Fibroblast of pulmonary artery (primary cell): ENCODE results near the gene LIN37.
"Not testable (repeated sequence)": the region's sequence is repeated elsewhere in the genome, so short reads cannot be mapped to it uniquely, and the experiment has no call there.

Source experiments
- DNase-seq: peaks from one replicate; pipeline ENCODE4 v3.0.0-alpha.2; 2010; ENCODE audit warnings: low read depth
- H3K4me3 ChIP-seq: replicated peaks from 2 replicates; pipeline ENCODE4 v1.5.1; 2011; ENCODE audit warnings: low read depth, mild to moderate bottlenecking, control low read depth, low read length, moderate library complexity
- TF ChIP-seq, protein P1 (sequence below): IDR thresholded peaks from 2 replicates; pipeline ENCODE4 v1.5.1; 2011; ENCODE audit warnings: mild to moderate bottlenecking, control low read depth, low read length, inconsistent platforms; ENCODE audit errors: missing control alignments

The LIN37 gene

DNA sequence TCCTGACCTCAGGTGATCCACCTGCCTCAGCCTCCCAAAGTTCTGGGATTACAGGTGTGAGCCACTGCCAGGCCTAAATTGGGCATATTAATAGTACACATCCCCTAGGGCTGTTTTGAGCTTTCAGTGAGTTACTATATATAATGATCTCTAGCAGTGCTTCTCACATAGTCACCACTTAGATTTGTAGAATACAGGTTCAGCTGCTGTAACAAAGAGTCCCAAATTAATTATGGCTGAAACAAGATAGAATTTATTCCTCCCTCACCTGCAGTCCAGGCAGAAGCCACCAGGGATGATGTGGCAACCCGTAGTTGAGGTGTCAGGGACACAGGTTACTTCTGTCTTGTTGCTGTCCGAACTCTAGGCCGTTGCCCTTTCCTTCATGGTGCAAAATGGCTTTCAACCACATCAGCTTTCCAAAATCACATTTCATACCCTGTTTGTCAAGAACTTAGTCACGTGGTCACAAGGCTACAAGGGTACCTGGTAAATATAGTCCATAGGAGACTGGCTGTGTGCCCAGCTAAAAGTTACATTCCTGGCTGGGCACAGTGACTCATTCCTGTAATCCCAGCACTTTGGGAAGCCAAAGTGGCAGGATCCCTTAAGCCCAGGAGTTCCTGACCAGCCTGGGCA is 12.5 kb downstream of the LIN37 start:
- no peak for DNase-seq
- no peak overlapping the region for H3K4me3 ChIP-seq
- TF ChIP-seq, protein P1, sequence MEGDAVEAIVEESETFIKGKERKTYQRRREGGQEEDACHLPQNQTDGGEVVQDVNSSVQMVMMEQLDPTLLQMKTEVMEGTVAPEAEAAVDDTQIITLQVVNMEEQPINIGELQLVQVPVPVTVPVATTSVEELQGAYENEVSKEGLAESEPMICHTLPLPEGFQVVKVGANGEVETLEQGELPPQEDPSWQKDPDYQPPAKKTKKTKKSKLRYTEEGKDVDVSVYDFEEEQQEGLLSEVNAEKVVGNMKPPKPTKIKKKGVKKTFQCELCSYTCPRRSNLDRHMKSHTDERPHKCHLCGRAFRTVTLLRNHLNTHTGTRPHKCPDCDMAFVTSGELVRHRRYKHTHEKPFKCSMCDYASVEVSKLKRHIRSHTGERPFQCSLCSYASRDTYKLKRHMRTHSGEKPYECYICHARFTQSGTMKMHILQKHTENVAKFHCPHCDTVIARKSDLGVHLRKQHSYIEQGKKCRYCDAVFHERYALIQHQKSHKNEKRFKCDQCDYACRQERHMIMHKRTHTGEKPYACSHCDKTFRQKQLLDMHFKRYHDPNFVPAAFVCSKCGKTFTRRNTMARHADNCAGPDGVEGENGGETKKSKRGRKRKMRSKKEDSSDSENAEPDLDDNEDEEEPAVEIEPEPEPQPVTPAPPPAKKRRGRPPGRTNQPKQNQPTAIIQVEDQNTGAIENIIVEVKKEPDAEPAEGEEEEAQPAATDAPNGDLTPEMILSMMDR: no peak

DNA sequence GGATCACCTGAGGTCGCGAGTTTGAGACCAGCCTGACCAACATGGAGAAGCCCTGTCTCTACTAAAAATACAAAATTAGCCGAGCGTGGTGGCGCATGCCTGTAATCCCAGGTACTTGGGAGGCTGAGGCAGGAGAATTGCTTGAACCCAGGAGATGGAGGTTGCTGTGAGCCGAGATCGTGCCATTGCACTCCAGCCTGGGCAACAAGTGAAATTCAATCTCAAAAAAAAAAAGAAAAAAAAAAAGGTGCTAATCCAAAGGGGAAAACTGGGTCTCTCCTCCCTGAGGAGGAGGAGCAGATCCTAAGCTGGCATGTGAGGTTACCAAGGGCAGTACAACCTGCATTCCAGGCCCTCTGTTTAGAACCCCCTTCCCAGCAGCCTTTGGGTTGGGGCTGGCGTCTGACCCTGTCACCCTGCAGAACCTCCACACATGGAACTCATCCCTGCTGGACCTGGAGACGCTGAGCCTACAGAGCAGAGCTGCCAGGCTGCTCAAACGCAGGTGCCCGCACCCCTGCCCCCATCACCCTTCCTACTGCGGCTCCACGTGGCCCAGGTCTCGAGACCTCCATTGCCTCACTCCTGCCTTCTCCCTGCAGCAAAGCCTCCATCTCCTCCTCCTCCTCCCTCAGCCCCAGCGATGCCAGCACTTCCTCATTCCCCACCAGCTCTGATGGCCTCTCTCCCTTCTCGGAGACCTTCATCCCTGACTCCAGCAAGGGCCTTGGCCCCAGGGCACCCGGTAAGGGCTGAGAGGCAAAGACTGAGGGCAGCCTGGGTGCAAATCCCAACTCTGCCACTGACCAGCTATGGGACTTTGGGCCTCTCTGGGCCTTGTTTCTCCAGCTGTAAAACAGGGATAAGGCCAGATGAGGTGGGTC is 16.3 kb downstream of the LIN37 start:
- TF ChIP-seq, protein P1: no peak
- no peak for DNase-seq
- no peak overlapping the region for H3K4me3 ChIP-seq

DNA sequence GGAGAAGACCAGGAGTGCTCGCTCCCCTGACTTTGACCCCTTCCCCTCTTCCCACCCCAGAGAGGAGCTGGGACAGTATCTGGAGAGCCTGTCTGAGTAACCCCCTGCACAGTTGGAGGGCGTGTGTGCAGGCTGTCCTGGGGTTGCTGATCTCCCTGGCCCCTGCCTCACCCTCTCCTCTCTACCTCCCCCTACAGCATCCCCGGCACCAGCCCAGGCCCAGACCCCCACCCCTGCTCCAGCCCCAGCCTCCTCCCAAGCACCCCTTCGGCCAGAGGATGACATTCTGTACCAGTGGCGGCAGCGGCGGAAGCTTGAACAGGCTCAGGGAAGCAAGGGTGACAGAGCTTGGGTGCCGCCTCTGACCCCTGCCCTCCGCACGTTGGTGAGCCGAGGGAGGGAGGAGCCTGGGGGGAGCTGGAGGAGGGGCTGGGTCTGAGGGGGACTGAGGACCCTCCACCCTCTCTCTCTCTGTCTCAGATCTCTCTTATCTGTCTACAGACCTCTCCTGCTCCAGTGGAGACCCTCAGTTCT is 18.3 kb downstream of the LIN37 start:
- DNase-seq: no peak
- TF ChIP-seq, protein P1: no peak
- no peak overlapping the region for H3K4me3 ChIP-seq

DNA sequence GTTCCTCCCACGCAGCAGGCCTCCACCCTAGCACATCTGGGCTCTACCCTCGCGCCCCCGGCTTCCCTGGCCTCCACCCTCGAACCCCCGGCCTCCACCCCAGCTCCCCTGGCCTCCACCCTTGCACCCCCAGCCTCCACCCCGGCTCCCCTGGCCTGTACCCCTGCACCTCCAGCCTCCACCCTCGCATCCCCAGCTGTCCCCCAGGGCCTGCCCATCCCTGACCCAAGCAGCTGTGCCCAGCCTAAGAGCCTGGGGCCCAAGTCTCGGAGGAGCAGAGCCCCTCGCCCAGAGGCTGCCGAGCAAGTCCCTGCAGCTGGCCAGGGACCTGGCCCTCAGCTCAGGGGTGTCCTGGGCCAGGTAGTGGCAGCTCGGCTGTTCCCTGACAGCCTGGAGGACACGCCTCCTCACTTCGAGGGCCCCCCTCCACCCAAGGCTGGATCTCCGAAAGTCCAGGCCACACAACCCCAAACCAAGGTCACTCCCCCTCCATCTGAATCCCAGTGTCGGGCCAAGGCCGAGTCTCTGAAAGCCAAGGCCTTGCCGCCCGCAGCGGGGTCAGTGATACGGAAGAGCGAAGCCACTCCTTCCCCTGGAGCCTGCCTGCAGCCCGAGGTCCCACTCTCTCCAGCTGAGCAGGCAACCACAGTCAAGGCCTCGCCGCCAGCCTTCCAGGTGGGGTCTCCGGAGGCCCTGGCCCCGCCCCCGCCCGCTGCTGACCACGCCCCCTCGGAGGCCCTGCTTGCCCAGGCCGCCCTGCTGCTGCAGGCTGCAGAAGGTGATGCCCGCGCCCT is 19.1 kb downstream of the LIN37 start:
- TF ChIP-seq, protein P1: no peak
- H3K4me3 ChIP-seq: no peak overlapping the region
- DNase-seq: no peak

DNA sequence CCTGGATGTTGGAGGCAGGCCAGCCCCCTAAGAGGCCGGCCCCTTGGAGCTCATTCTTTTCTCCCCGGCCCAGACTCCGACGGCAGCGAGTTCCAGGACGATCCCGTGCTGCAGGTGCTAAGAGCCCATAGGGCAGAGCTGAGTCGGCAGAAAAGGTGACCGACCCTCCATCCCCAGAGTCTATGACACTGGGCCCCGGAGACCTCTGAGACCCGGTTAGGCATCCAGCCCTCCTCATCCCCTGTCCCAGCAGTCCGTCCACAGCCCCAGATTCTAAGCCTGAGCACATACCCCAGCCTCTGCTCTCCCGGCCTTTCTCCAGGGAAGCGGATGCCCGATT is 19.7 kb downstream of the LIN37 start:
- TF ChIP-seq, protein P1: no peak
- DNase-seq: no peak
- H3K4me3 ChIP-seq: no peak overlapping the region

DNA sequence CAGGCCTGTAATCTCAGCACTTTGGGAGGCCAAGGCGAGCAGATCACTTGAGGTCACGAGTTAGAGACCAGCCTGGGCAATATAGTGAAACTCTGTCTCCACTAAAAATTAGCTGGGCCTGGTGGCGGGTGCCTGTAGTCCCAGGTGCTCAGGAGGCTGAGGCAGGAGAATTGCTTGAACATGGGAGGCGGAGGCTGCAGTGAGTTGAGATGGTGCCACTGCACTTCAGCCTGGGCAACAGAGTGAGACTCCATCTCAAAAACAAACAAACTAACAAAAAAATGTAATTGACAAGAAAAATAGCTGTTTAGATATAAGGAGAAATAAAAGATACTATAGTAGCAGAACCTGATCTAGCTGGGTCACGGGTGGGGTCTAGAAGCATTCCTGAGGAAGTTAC is 24.0 kb downstream of the LIN37 start:
- not testable (repeated sequence) for H3K4me3 ChIP-seq, DNase-seq

DNA sequence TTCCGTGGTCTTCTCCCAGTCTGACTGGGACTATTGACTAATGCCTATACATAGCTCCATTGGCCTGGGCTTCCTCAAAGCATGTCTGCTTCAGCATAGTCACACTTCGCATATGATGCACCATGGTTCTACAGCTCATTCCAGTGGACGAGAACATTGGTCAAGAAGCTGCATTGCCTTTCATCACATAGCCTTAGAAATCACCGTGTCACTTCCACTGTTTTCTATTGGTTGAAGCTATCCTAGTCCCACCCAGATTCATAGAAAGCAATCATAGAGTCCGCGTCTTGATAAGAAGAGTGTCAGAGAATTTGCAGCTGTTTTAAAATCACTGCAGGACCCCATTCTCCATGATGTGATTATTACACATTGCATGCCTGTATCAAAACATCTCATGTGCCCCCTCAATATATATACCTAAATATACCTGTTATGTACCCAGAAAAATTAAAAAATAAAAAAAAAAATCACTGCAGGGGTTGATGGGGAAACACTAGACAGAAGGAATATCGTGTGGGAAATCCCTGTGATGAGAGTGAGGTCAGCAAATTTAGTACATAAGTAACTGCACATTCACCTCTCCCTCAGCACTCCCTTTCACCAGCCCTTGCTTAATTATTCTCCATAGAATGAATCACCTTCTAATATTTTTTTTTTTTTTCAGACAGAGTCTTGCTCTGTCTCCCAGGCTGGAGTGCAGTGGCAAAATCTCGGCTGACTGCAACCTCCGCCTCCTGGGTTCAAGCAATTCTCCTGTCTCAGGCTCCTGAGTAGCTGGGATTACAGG is 24.8 kb downstream of the LIN37 start:
- no peak overlapping the region for H3K4me3 ChIP-seq
- TF ChIP-seq, protein P1: no peak
- peak; percentile 54 for DNase-seq
